Activated CD8-positive, alpha-beta T cell treated with anti-CD3 and anti-CD28 coated beads for 36 hours (primary cell): ENCODE measurements around the gene LTA. TPM values are rescaled to one million over a fixed set of nuclear protein-coding genes. Genes with fewer than 3 reads are reported as not detected.

ENCODE experiments used
- ATAC-seq: fragments of 200-7000 bp; cut with Tn5 transposase; one replicate; pipeline ENCODE4 v1.10.0; 2021; ENCODE audit warnings: mild to moderate bottlenecking, moderate library complexity
- CTCF ChIA-PET: fragments of 350-600 bp; sonication (Branson Sonifier 250); formaldehyde crosslinking; loops from one replicate; lab custom pipeline; 2021; ENCODE audit warnings: antibody characterized with exemption; lab: Charles Lee
- POLR2A ChIA-PET: fragments of 350-600 bp; sonication (Branson Sonifier 250); formaldehyde crosslinking; loops from one replicate; lab custom pipeline; 2021; ENCODE audit warnings: antibody characterized with exemption; lab: Charles Lee
- DNase-seq: peaks from one replicate; pipeline ENCODE4 v3.0.0-alpha.2; 2020
- H3K27ac Mint-ChIP-seq: one replicate; pipeline ENCODE4 v1.8.0; 2021; ENCODE audit warnings: mild to moderate bottlenecking, mixed read lengths
- H3K27me3 Mint-ChIP-seq: one replicate; pipeline ENCODE4 v1.8.0; 2021; ENCODE audit warnings: mixed read lengths
- H3K36me3 Mint-ChIP-seq: one replicate; pipeline ENCODE4 v1.8.0; 2021; ENCODE audit warnings: low read depth, mixed read lengths
- H3K4me1 Mint-ChIP-seq: one replicate; pipeline ENCODE4 v1.8.0; 2021; ENCODE audit warnings: low read depth, mixed read lengths
- H3K4me3 Mint-ChIP-seq: one replicate; pipeline ENCODE4 v1.8.0; 2021; ENCODE audit warnings: mild to moderate bottlenecking, moderate library complexity, mixed read lengths
- H3K9me3 Mint-ChIP-seq: one replicate; pipeline ENCODE4 v1.8.0; 2021; ENCODE audit warnings: mixed read lengths
- CTCF ChIP-seq: fragments of 200-600 bp; IDR thresholded peaks from one replicate; pipeline ENCODE4 v1.8.0; 2022; ENCODE audit warnings: antibody characterized with exemption, mild to moderate bottlenecking
- intact Hi-C: fragments of 100-400 bp; cut with micrococcal nuclease; formaldehyde crosslinking; loops from one replicate; pipeline ENCODE4 v1.10.0; 2022
- total RNA-seq, 2 experiments: library from RNA; stranded (reverse); gene quantifications; one replicate each; pipeline ENCODE4 v1.2.3, GENCODE V29; 2021

LTA gene
- total RNA-seq, 2 experiments from 2014 or later = 713 to 724 TPM

- DNase-seq (no peak), ATAC-seq (peak; percentile 13)
- peaks cover 10% of the 10 kb centered on the region for H3K4me1 Mint-ChIP-seq
- peak within 1 kb of the TSS; percentile 15 for H3K27ac Mint-ChIP-seq
- H3K36me3 Mint-ChIP-seq = peaks cover 37% of the 10 kb centered on the region
- H3K9me3 Mint-ChIP-seq = no peaks in the 10 kb centered on the region
- TF ChIP-seq CTCF = no peak
- no peak within 1 kb of the TSS for H3K4me3 Mint-ChIP-seq
- intact Hi-C loops = no loop called here
- ChIA-PET CTCF (interaction anchor here (0.6 to 1.0 kb wide), 3 partner anchors 31 to 86 kb away, joined by 3 to 4 read pairs (median 3); partner anchors contain the start of gene MICB), POLR2A (interaction anchor here (0.6 to 2.6 kb wide), 8 partner anchors 10 to 298 kb away, joined by 3 to 21 read pairs (median 6); partner anchors contain the start of genes DDX39B and MICB)
- H3K27me3 Mint-ChIP-seq = no peaks in the 10 kb centered on the region
Measured at GRCh38 chr6:31528821-31529328, 43.2 kb upstream of the LTA start, which contains the start of gene MCCD1. Gene MCCD1, plus strand, starts transcription at chr6:31528962. Its CDS starts 53 bp downstream, at chr6:31529015.

- ChIA-PET POLR2A (interaction anchor here (0.6 to 2.6 kb wide), 6 partner anchors 9 to 299 kb away, joined by 3 to 21 read pairs (median 6); partner anchors contain the start of genes DDX39B and MICB), CTCF (interaction anchor here (0.6 to 1.0 kb wide), 2 partner anchors 36 to 87 kb away, joined by 3 read pairs; no protein-coding TSS in a partner anchor)
- no peaks in the 10 kb centered on the region for H3K27me3 Mint-ChIP-seq
- DNase-seq = no peak
- no peaks in the 10 kb centered on the region for H3K9me3 Mint-ChIP-seq
- no peak for TF ChIP-seq CTCF
- ATAC-seq = peak; percentile 19
- H3K4me3 Mint-ChIP-seq = no peak overlapping the region
- H3K36me3 Mint-ChIP-seq = peaks cover 43% of the 10 kb centered on the region
- peaks cover 12% of the 10 kb centered on the region for H3K4me1 Mint-ChIP-seq
- intact Hi-C loops = no loop called here
- peak overlapping the region; percentile 15 for H3K27ac Mint-ChIP-seq
Measured at GRCh38 chr6:31529329-31530150, 42.5 kb upstream of the LTA start.

- no peak for TF ChIP-seq CTCF
- ChIA-PET POLR2A (interaction anchor here (2.4 to 2.8 kb wide), 2 partner anchors 8 to 11 kb away, joined by 11 to 24 read pairs; partner anchors contain the start of gene DDX39B), CTCF (interaction anchor here (0.6 kb wide), 1 partner anchor 21 kb away, joined by 4 read pairs; no protein-coding TSS in a partner anchor)
- Mint-ChIP-seq H3K27me3 (no peaks in the 10 kb centered on the region), H3K36me3 (peaks cover 55% of the 10 kb centered on the region), H3K4me3 (no peak overlapping the region), H3K9me3 (no peaks in the 10 kb centered on the region), H3K27ac (no peak overlapping the region), H3K4me1 (peaks cover 21% of the 10 kb centered on the region)
- no peak for ATAC-seq
- no peak for DNase-seq
- intact Hi-C loops = no loop called here
Measured at GRCh38 chr6:31530659-31531058, 41.4 kb upstream of the LTA start.

GRCh38 chr6:31531162-31531561 is 40.9 kb upstream of the LTA start:
- ChIA-PET CTCF (interaction anchor here (0.6 to 2.0 kb wide), 3 partner anchors 10 to 20 kb away, joined by 3 to 7 read pairs (median 4); partner anchors contain the start of genes ATP6V1G2 and DDX39B), POLR2A (interaction anchor here (0.8 to 2.8 kb wide), 9 partner anchors 8 to 129 kb away, joined by 3 to 24 read pairs (median 4); partner anchors contain the start of gene DDX39B)
- TF ChIP-seq CTCF = no peak
- Mint-ChIP-seq H3K4me3 (no peak overlapping the region), H3K9me3 (no peaks in the 10 kb centered on the region), H3K36me3 (peaks cover 60% of the 10 kb centered on the region), H3K27me3 (no peaks in the 10 kb centered on the region), H3K4me1 (peaks cover 26% of the 10 kb centered on the region), H3K27ac (no peak overlapping the region)
- DNase-seq = no peak
- no peak for ATAC-seq
- intact Hi-C loops = no loop called here
